Subcutaneous adipose tissue (tissue), 4 donors: ENCODE results near the gene VAPA. TPM values are rescaled to one million over a fixed set of nuclear protein-coding genes. Genes with fewer than 3 reads are reported as not detected.

Experiments used
- CTCF ChIP-seq: fragments of 450-650 bp; IDR thresholded peaks from one replicate; pipeline ENCODE4 v1.5.1; 2016; ENCODE audit warnings: low read depth, mild to moderate bottlenecking, control low read depth, antibody characterized with exemption, moderate library complexity
- total RNA-seq, 4 donors: library from RNA; depleted of rRNA; stranded (reverse); fragments of >200 nt; gene quantifications; one replicate each; pipeline ENCODE4 v1.1.0, GENCODE V29; 2016

Gene VAPA
- total RNA-seq, 4 donors from 2014 or later: 176 to 282 (median 249) TPM

GRCh38 chr18:9919564-9920232 lies 5.9 kb downstream of the VAPA start:
- no peak for TF ChIP-seq CTCF

- TF ChIP-seq CTCF: no peak
Measured at GRCh38 chr18:9922592-9923311, 8.9 kb downstream of the VAPA start.

DNA sequence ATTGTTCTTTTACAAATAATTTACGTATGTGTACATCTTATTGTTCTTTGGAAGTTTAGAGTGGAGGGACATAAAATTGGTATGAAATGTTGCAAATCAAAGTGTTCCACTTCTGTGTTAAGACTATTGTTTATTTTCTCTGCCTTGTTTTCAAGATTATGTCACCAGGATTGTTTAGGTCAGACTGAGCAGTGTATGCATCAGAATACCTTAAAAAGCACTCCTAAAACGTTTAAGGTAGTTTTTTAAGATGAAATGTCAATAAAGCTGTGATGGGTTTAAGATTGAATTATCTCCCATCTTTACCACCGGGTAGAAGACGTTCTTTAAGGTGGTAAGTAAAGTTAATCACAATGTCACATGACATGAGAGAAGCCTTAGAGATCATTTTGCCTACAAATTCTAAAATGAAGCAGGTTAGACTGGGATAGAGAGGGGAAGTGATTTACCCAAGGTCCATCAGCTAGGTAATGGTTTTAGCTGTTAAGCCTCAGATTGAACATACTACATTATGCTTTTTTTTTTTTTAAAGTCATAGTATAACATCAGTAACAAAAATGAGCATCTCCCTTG lies 10.6 kb downstream of the VAPA start:
- no peak for TF ChIP-seq CTCF

DNA sequence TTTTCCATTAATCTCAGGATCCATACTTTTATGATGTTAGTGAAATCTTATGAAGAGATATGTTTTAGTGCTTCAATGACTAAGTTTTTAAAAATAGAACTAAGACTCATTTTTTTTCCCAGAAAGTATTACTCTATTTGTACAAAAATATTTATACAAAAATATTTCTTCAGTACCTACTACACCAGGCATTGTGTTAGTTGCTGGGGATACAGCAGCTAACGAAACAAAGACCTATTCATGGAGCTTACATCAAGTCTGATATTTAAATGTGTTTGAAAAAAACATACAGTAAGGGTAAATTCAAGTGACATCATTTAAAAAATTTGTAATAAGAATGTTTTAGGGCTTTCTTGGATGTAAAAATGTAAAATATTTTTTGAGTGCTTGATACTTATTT lies 11.6 kb downstream of the VAPA start:
- TF ChIP-seq CTCF: no peak

GRCh38 chr18:9925795-9926194 lies 12.0 kb downstream of the VAPA start:
- no peak for TF ChIP-seq CTCF

DNA sequence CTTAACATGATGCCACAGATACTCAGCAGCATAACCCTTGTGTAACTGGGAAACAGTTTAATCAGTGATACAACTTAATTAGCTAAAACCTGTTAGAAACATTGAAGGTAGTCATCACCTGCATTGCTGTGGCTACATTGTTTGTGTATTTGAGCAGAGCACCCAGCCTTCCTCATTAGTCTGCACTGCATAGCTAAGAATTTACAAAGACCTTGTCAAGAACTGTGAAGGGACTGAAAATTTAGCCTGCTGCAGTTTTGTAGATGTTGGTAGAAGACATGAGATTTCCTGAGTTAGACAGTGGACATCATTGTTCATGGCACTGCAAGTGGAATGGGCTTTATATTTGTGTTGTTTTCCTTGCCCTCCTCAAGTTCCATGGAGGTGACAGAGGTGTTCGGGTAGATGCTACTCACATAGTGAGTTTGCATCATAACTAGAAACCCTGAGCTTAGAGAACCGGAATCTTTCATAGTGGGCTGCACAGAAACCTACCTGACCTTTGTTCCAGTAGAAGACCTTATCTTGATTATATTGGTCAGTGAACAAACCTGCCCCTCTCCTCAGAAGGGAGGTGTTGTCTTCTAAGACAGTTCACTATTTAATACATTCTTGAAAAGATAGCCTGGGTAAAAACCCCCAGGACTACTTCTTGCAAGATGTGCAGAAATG lies 12.5 kb downstream of the VAPA start:
- TF ChIP-seq CTCF: no peak

DNA sequence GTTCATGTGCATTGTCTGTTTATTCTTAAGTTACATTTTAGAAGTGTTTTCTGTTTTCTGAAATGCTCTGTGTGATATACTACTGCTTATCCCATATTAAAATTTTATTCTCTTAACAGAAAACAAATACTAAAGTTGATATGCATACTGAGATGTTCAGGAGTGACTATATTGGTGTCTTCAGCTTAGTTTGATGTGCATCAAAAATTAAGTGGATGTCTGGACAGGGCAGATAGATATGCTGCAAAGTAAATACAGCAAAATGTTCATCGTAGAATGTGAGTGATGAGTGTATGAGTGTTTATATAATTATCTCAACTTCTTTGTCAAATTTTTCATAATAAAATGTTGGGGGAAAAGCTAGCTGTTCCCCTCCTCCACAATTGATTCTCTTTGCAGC lies 13.2 kb downstream of the VAPA start:
- TF ChIP-seq CTCF: no peak
